Astrocyte of the spinal cord (primary cell): Measurements from ENCODE around the gene ZMYM3.
"Not testable (repeated sequence)": the region's sequence is repeated elsewhere in the genome, so short reads cannot be mapped to it uniquely, and the experiment has no call there.

Source experiments
- DNase-seq: peaks from one replicate; pipeline ENCODE4 v3.0.0; 2011; ENCODE audit warnings: low read depth, low spot score
- H3K4me3 ChIP-seq: 2 replicates; pipeline ENCODE4 v1.5.1; 2011; ENCODE audit warnings: low read depth, mild to moderate bottlenecking, low read length, moderate library complexity
- CTCF ChIP-seq: IDR thresholded peaks from 2 replicates; pipeline ENCODE4 v1.5.1; 2012; ENCODE audit warnings: low read depth, mild to moderate bottlenecking, low read length, inconsistent platforms
- in situ Hi-C: cut with HindIII; loops from 2 replicates; pipeline ENCODE4 v1.10.0; 2017; ENCODE audit warnings: low sequenced_read_pairs

ZMYM3 gene

DNA sequence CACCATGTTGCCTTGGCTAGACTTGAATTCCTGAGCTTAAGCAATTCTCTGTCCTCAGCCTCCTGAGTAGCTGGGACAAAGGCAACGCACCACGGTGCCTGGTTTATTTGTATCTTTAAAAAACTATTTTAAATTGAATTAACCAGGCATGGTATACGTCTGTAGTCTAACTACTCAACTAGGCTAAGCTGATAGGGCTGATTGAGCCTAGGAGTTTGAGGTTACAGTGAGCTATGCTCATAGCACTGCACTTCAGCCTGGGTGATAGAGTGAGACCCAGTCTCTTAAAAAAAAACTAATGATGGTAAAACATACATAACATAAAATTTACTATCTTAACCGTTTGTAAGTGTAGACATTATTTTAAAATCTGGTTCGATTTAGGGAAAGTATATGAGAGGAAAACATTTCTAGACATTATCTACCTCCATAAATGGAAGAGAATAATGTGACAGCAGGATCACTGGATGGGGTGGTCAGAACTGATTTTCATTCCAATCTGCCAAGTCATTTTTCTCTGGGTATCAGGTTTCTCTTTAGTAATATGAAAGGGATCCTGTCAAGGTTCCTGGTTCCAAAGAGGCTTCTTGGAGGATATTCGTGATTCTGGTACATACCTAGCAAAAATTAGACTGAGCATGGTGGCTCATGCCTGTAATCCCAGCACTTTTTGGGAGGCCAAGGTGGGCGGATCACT lies 38.9 kb upstream of the ZMYM3 start:
- peak; percentile 55 for DNase-seq
- TF ChIP-seq CTCF = no peak
- in situ Hi-C loops = no loop called here
- no peak overlapping the region for H3K4me3 ChIP-seq

GRCh38 chrX:71291381-71291780 lies 37.4 kb upstream of the ZMYM3 start:
- in situ Hi-C loops = no loop called here
- DNase-seq = no peak
- TF ChIP-seq CTCF = no peak
- H3K4me3 ChIP-seq = no peak overlapping the region

- in situ Hi-C loops = no loop called here
- DNase-seq = no peak
- TF ChIP-seq CTCF = no peak
- peak overlapping the region; percentile 69 for H3K4me3 ChIP-seq
Observed at GRCh38 chrX:71285929-71286328, 32.0 kb upstream of the ZMYM3 start.

GRCh38 chrX:71283403-71284143 lies 29.6 kb upstream of the ZMYM3 start, which contains the start of gene NONO:
Gene NONO (plus strand): TSS chrX:71283635. CDS start chrX:71290638, 7,003 bp downstream.
- peak; percentile 98 for DNase-seq
- no peak for TF ChIP-seq CTCF
- in situ Hi-C loops = no loop called here
- peak within 1 kb of the TSS; percentile 69 for H3K4me3 ChIP-seq

DNA sequence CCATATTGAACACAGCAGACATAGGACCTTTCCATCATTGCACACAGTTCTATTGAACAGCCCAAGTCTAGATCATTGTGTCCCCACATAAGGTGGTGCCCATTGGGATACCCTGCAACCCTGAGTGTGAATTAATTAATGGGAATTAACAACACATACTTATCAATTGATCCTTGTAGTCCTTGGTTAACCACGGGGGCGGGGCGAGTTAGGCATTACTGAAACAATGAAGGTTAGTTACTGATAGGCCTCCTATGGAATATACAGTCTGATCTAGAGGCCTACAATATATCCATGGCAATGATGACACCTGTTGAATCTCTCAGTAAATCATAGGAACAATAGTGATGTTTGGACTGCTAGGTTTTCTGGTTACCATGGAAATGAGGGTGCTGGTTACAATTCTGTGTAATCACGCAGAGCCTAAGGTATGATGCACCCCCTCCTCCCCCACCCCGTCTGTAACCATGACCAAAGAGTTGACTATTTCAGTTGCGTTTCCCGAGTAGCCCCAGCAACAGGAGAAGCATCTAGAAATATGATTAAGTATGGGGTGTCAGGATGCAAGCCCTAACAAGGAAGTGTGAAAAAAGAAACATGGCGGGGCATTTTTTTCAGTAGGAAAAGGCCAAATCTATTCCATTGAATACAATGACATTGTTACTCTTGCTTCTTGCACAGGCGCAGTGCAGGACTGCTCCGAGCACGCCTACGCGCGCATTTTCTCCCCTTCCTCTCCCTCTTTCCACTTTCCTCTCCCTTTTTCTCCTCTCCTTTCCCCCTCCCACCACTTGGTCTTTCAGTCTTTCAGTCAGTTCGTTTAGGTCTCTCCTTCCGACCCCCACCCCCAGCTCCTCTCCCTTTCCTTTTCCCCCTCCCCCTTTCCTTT lies 28.8 kb upstream of the ZMYM3 start:
- peak overlapping the region; percentile 43 for H3K4me3 ChIP-seq
- in situ Hi-C loops = no loop called here
- TF ChIP-seq CTCF = no peak
- no peak for DNase-seq

DNA sequence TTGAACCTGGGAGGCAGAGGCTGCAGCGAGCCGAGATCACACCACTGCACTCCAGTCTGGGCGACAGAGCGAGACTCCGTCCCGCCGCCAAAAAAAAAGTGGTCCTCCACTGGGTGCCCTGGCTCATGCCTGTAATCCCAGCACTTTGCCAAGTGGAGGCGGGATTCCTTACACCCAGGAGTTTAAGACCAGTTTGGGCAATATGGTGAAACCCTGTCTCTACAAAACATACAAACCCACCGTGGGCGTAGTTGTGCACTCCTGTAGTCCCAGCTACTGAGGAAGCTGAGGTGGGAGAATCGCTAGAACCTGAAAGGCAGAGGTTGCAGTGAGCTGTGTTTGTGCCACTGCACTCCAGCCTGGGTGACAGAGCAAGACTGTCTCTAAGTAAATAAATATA lies 27.4 kb upstream of the ZMYM3 start:
- DNase-seq, H3K4me3 ChIP-seq, in situ Hi-C loops: not testable (repeated sequence)

- DNase-seq, in situ Hi-C loops, H3K4me3 ChIP-seq: not testable (repeated sequence)
Observed at GRCh38 chrX:71272313-71272712, 18.4 kb upstream of the ZMYM3 start.
